IMR-90 (cell line): ENCODE data around the gene AMZ1. TPM values are rescaled to one million over a fixed set of nuclear protein-coding genes. Genes with fewer than 3 reads are reported as not detected.

Experiments used
- ATAC-seq: fragments of 200-7000 bp; cut with Tn5 transposase; 2 replicates; pipeline ENCODE4 v1.9.1; 2020; ENCODE audit warnings: low read depth, mild to moderate bottlenecking, moderate library complexity
- BruUV-seq: library from RNA; stranded (reverse); fragments of 400-500 nt; replicated peaks from 2 replicates; lab custom pipeline; 2021; lab: Mats Ljungman, UMichigan
- CTCF ChIA-PET: fragments of 300-600 bp; formaldehyde crosslinking; extraction: SDS; loops from one replicate; lab custom pipeline; 2021; ENCODE audit warnings: antibody characterized with exemption; lab: Yijun Ruan, JAX
- POLR2A ChIA-PET: fragments of 300-600 bp; sonication (Branson Sonifier 250); formaldehyde crosslinking; loops from one replicate; lab custom pipeline; 2022; ENCODE audit warnings: antibody characterized with exemption; ENCODE audit not compliant: unreplicated experiment; lab: Charles Lee
- DNase-seq: peaks from one replicate; pipeline ENCODE4 v3.0.0; 2013
- H2AFZ ChIP-seq: replicated peaks from 2 replicates; pipeline ENCODE3; 2013; ENCODE audit warnings: low read length, mild to moderate bottlenecking; ENCODE audit not compliant: poor library complexity
- H2AK5ac ChIP-seq: 2 replicates; pipeline ENCODE4 v1.6.1; 2013; ENCODE audit warnings: low read depth, low read length, inconsistent platforms
- H2AK9ac ChIP-seq: replicated peaks from 2 replicates; pipeline ENCODE3; 2013; ENCODE audit warnings: mild to moderate bottlenecking, low read depth, low read length, moderate library complexity; ENCODE audit not compliant: poor library complexity
- H2BK120ac ChIP-seq: 2 replicates; pipeline ENCODE4 v1.6.1; 2013; ENCODE audit warnings: low read depth, low read length, inconsistent platforms
- H2BK15ac ChIP-seq: 3 replicates; pipeline ENCODE4 v1.6.1; 2013; ENCODE audit warnings: low read depth, low read length, inconsistent platforms
- H2BK20ac ChIP-seq: 2 replicates; pipeline ENCODE4 v1.6.1; 2013; ENCODE audit warnings: low read depth, mild to moderate bottlenecking, inconsistent platforms, low read length, moderate library complexity
- H2BK5ac ChIP-seq: 2 replicates; pipeline ENCODE4 v1.6.1; 2013; ENCODE audit warnings: mild to moderate bottlenecking, low read depth, low read length, inconsistent platforms; ENCODE audit not compliant: poor library complexity, severe bottlenecking
- H3K14ac ChIP-seq: replicated peaks from 2 replicates; pipeline ENCODE4 v1.6.1; 2013; ENCODE audit warnings: low read depth, low read length, inconsistent platforms
- H3K18ac ChIP-seq: 2 replicates; pipeline ENCODE4 v1.6.1; 2013; ENCODE audit warnings: low read depth, low read length, control low read depth
- H3K23ac ChIP-seq: 2 replicates; pipeline ENCODE4 v1.6.1; 2013; ENCODE audit warnings: low read depth, low read length, inconsistent platforms
- H3K27ac ChIP-seq: 2 replicates; pipeline ENCODE4 v1.5.1; 2013; ENCODE audit warnings: mild to moderate bottlenecking, control low read depth, low read length; ENCODE audit not compliant: insufficient read depth
- H3K27me3 ChIP-seq: 2 replicates; pipeline ENCODE4 v1.6.1; 2013; ENCODE audit warnings: low read length; ENCODE audit not compliant: control insufficient read depth, insufficient read depth
- H3K36me3 ChIP-seq: 2 replicates; pipeline ENCODE4 v1.6.1; 2013; ENCODE audit warnings: low read length, mixed read lengths; ENCODE audit not compliant: control insufficient read depth, insufficient read depth
- H3K4ac ChIP-seq: 2 replicates; pipeline ENCODE4 v1.6.1; 2013; ENCODE audit warnings: low read depth, low read length, inconsistent platforms
- H3K4me1 ChIP-seq: 2 replicates; pipeline ENCODE4 v1.6.1; 2013; ENCODE audit warnings: low read length, mixed read lengths; ENCODE audit not compliant: control insufficient read depth, insufficient read depth
- H3K4me2 ChIP-seq: 2 replicates; pipeline ENCODE4 v1.6.1; 2013; ENCODE audit warnings: low read depth, mild to moderate bottlenecking, control low read depth, low read length, moderate library complexity
- H3K4me3 ChIP-seq: 2 replicates; pipeline ENCODE4 v1.5.1; 2013; ENCODE audit warnings: low read depth, mild to moderate bottlenecking, control low read depth, low read length, moderate library complexity; ENCODE audit not compliant: insufficient read depth
- H3K56ac ChIP-seq: 2 replicates; pipeline ENCODE4 v1.6.1; 2013; ENCODE audit warnings: low read length, inconsistent platforms; ENCODE audit not compliant: insufficient read depth; ENCODE audit errors: extremely low read depth
- H3K79me1 ChIP-seq, 2 experiments: 2 replicates each; pipeline ENCODE4 v1.6.1; 2013; ENCODE audit warnings: low read length in 2 of 2, inconsistent platforms in 1 of 2, low read depth in 1 of 2
- H3K9ac ChIP-seq: 2 replicates; pipeline ENCODE4 v1.6.1; 2013; ENCODE audit warnings: low read depth, low read length, control low read depth
- H3K9me1 ChIP-seq: 2 replicates; pipeline ENCODE4 v1.6.1; 2013; ENCODE audit warnings: low read length, inconsistent platforms; ENCODE audit not compliant: insufficient read depth
- H3K9me3 ChIP-seq: 2 replicates; pipeline ENCODE4 v1.6.1; 2013; ENCODE audit warnings: low read length; ENCODE audit not compliant: control insufficient read depth, insufficient read depth
- H4K20me1 ChIP-seq: 2 replicates; pipeline ENCODE4 v1.6.1; 2013; ENCODE audit warnings: low read length, inconsistent platforms; ENCODE audit not compliant: insufficient read depth
- H4K5ac ChIP-seq: 2 replicates; pipeline ENCODE4 v1.6.1; 2013; ENCODE audit warnings: mild to moderate bottlenecking, low read depth, low read length, control low read depth
- H4K8ac ChIP-seq, 2 experiments: 2 replicates each; pipeline ENCODE4 v1.6.1; 2013; ENCODE audit warnings: low read depth in 2 of 2, low read length in 2 of 2, control low read depth in 1 of 2, inconsistent platforms in 1 of 2
- H4K91ac ChIP-seq: 2 replicates; pipeline ENCODE4 v1.6.1; 2013; ENCODE audit warnings: low read depth, low read length, inconsistent platforms; ENCODE audit not compliant: insufficient read depth
- BHLHE40 ChIP-seq: fragments of 150-350 bp; IDR thresholded peaks from 2 replicates; pipeline ENCODE4 v1.6.1; 2016; ENCODE audit warnings: mild to moderate bottlenecking, low read depth, low read length
- CEBPB ChIP-seq: IDR thresholded peaks from 2 replicates; pipeline ENCODE4 v1.6.1; 2012; ENCODE audit warnings: low read depth, low read length, improper control_type of control experiment
- CHD1 ChIP-seq: IDR thresholded peaks from 2 replicates; pipeline ENCODE4 v1.6.1; 2012; ENCODE audit warnings: low read depth, low read length, improper control_type of control experiment
- CTCF ChIP-seq: conservative IDR thresholded peaks from 2 replicates; pipeline ENCODE4 v1.5.1; 2012; ENCODE audit warnings: mild to moderate bottlenecking, low read depth, low read length, improper control_type of control experiment
- ELK1 ChIP-seq: fragments of 150-350 bp; IDR thresholded peaks from 2 replicates; pipeline ENCODE4 v1.6.1; 2016; ENCODE audit warnings: low read depth, mild to moderate bottlenecking, low read length, moderate library complexity, borderline replicate concordance
- FOS ChIP-seq: fragments of 150-350 bp; IDR thresholded peaks from 2 replicates; pipeline ENCODE4 v1.6.1; 2016; ENCODE audit warnings: low read depth, low read length
- MAFK ChIP-seq: IDR thresholded peaks from 2 replicates; pipeline ENCODE4 v1.6.1; 2012; ENCODE audit warnings: low read depth, low read length, improper control_type of control experiment
- MAZ ChIP-seq: IDR thresholded peaks from 2 replicates; pipeline ENCODE4 v1.6.1; 2012; ENCODE audit warnings: low read depth, mild to moderate bottlenecking, low read length, improper control_type of control experiment, moderate library complexity, borderline replicate concordance
- MXI1 ChIP-seq: IDR thresholded peaks from 2 replicates; pipeline ENCODE4 v1.6.1; 2012; ENCODE audit warnings: low read depth, mild to moderate bottlenecking, low read length, moderate library complexity, borderline replicate concordance
- NFE2L2 ChIP-seq: fragments of 150-350 bp; IDR thresholded peaks from 2 replicates; pipeline ENCODE4 v1.6.1; 2016; ENCODE audit warnings: low read depth, mild to moderate bottlenecking, low read length
- POLR2A ChIP-seq: IDR thresholded peaks from 2 replicates; pipeline ENCODE4 v1.6.1; 2012; ENCODE audit warnings: mild to moderate bottlenecking, low read depth, low read length
- RAD21 ChIP-seq: IDR thresholded peaks from 2 replicates; pipeline ENCODE4 v1.6.1; 2012; ENCODE audit warnings: low read length, improper control_type of control experiment
- RCOR1 ChIP-seq: IDR thresholded peaks from 2 replicates; pipeline ENCODE4 v1.6.1; 2012; ENCODE audit warnings: mild to moderate bottlenecking, low read length, improper control_type of control experiment; ENCODE audit not compliant: insufficient replicate concordance
- RFX5 ChIP-seq: IDR thresholded peaks from 2 replicates; pipeline ENCODE4 v1.8.0; 2012; ENCODE audit warnings: low read depth, mild to moderate bottlenecking, low read length, moderate library complexity
- SMC3 ChIP-seq: fragments of 150-350 bp; IDR thresholded peaks from 2 replicates; pipeline ENCODE4 v1.6.1; 2016; ENCODE audit warnings: low read depth, mild to moderate bottlenecking, antibody characterized with exemption, low read length, moderate library complexity
- USF2 ChIP-seq: fragments of 150-350 bp; IDR thresholded peaks from 2 replicates; pipeline ENCODE4 v1.6.1; 2017; ENCODE audit warnings: mild to moderate bottlenecking, antibody characterized with exemption, low read length, low read depth
- dilution Hi-C: fragments of 300-500 bp; cut with HindIII; formaldehyde crosslinking; loops from one replicate; pipeline ENCODE4 v1.14.3; 2018; ENCODE audit warnings: low sequenced_read_pairs; ENCODE audit not compliant: unreplicated experiment
- in situ Hi-C: fragments of 300-500 bp; cut with MboI; formaldehyde crosslinking; loops from 3 replicates; pipeline ENCODE4 v1.14.3; 2019; ENCODE audit warnings: low sequenced_read_pairs, inconsistent platforms, mixed read lengths
- intact Hi-C: fragments of 100-400 bp; cut with micrococcal nuclease; formaldehyde crosslinking; loops from 2 replicates; pipeline ENCODE4 v1.10.0; 2022
- polyA plus RNA-seq, 3 experiments: library from polyadenylated mRNA; depleted of rRNA; stranded (reverse); fragments of >200 nt; gene quantifications; 2 replicates each; pipeline ENCODE4 v1.2.3, GENCODE V29; 2012; ENCODE audit warnings: low replicate concordance in 1 of 3
- total RNA-seq: library from RNA; depleted of rRNA; stranded (reverse); fragments of >200 nt; gene quantifications from 2 replicates; pipeline ENCODE4 v1.2.3, GENCODE V29; 2012

The AMZ1 gene
- total and polyA plus RNA-seq, 2 of the 4 experiments (the other 2 are of a cell fraction) = 0.54 to 1.6 TPM

- no peak for DNase-seq
- intact Hi-C loops = loop anchor here (5.0 kb wide), 1 partner anchor 188 kb away; no protein-coding TSS in a partner anchor
- BruUV-seq = no TSS peak
These were observed 14.1 kb upstream of the AMZ1 start for GRCh38 chr7:2673934-2674333.

More at GRCh38 chr7:2673934-2674333, 14.1 kb upstream of the AMZ1 start:
- no peak overlapping the region for H2AK5ac ChIP-seq
- H3K4me3 ChIP-seq = no peak overlapping the region
- H3K18ac ChIP-seq = no peak overlapping the region
- no peak overlapping the region for H3K27ac ChIP-seq
- H3K4ac ChIP-seq = no peak overlapping the region
- dilution Hi-C loops = no loop called here
- H3K9me3 ChIP-seq = peaks cover 8% of the 10 kb centered on the region
- H4K91ac ChIP-seq = no peak overlapping the region
- no peak overlapping the region for H2BK120ac ChIP-seq
- no peaks in the 10 kb centered on the region for H3K79me1 ChIP-seq
- POLR2A ChIA-PET = no interaction called here
- H3K36me3 ChIP-seq = no peaks in the 10 kb centered on the region
- H3K14ac ChIP-seq = no peak overlapping the region
- no peak for ATAC-seq
- H3K27me3 ChIP-seq = no peaks in the 10 kb centered on the region
- H3K23ac ChIP-seq = no peak overlapping the region
- H2AFZ ChIP-seq = no peak overlapping the region
- H2AK9ac ChIP-seq = no peak overlapping the region
- no peak overlapping the region for H3K4me2 ChIP-seq
- TF ChIP-seq CHD1 = no peak
- no peak for TF ChIP-seq RCOR1
- no peak for TF ChIP-seq ELK1
- TF ChIP-seq RFX5 = no peak
- no peak for TF ChIP-seq MAZ
- TF ChIP-seq MAFK = no peak
- no peak for TF ChIP-seq USF2
- no peak for TF ChIP-seq FOS
- TF ChIP-seq BHLHE40 = no peak
- TF ChIP-seq POLR2A = no peak
- TF ChIP-seq SMC3 = no peak
- TF ChIP-seq CEBPB = no peak
- no peak for TF ChIP-seq MXI1
- no peak for TF ChIP-seq RAD21
- no peak for TF ChIP-seq CTCF
- TF ChIP-seq NFE2L2 = no peak
- H2BK5ac ChIP-seq = no peak overlapping the region
- no peaks in the 10 kb centered on the region for H3K9me1 ChIP-seq
- no peak overlapping the region for H3K56ac ChIP-seq
- CTCF ChIA-PET = no interaction called here
- no peak overlapping the region for H2BK20ac ChIP-seq
- no peak overlapping the region for H2BK15ac ChIP-seq
- no peaks in the 10 kb centered on the region for H4K20me1 ChIP-seq
- H3K9ac ChIP-seq = no peak overlapping the region
- in situ Hi-C loops = no loop called here
- H4K5ac ChIP-seq = no peak overlapping the region
- 0 out of 2 replicates have a peak, but pooled peaks cover 2% of the 10 kb centered on the region for H3K4me1 ChIP-seq
- no peak overlapping the region for H4K8ac ChIP-seq
